ENCODE results near the gene EXTL2. TPM values are rescaled to one million over a fixed set of nuclear protein-coding genes. Genes with fewer than 3 reads are reported as not detected.

EXTL2 gene
- total and polyA plus RNA-seq, 10 of the 15 experiments (the other 5 are each of a cell fraction or from before 2014, with no cell fraction given) = 10.2 to 51.1 (median 16.2) TPM

- no peak for DNase-seq (ENCODE audit: low read depth, low spot score)
- ChIA-PET RAD21 (ENCODE audit: unreplicated experiment) (no interaction called here), CTCF (interaction anchor here (0.9 to 2.5 kb wide), 7 partner anchors 12 to 452 kb away, joined by 3 to 8 read pairs (median 6); no protein-coding TSS in a partner anchor), POLR2A (no interaction called here), SMC1A (ENCODE audit: uncharacterized antibody, unreplicated experiment) (interaction anchor here (1.9 kb wide), 1 partner anchor 33 kb away, joined by 9 read pairs; no protein-coding TSS in a partner anchor)
- intact Hi-C loops (cut with micrococcal nuclease; ENCODE audit: unreplicated experiment) (loop anchor here (1.0 kb wide), 1 partner anchor 30 kb away; no protein-coding TSS in a partner anchor), in situ Hi-C loops (cut with MboI) (no loop called here)
- WGBS (ENCODE audit: insufficient coverage, insufficient replicate concordance, low lambda C conversion rate, missing lambda C conversion rate) = 70% methylated on average over 9 of the region's 9 CpGs
- no peak overlapping the region for H2AFZ ChIP-seq (ENCODE audit: control insufficient read depth, low read depth, low read length)
- no peaks in the 10 kb centered on the region for H3K9me3 ChIP-seq (replicated peaks; ENCODE audit: control insufficient read depth, insufficient read depth, low read length)
- no peak for FAIRE-seq
- no peaks in the 10 kb centered on the region for H3K4me1 ChIP-seq (ENCODE audit: control insufficient read depth, insufficient read depth, low read length)
- H3K9ac ChIP-seq (ENCODE audit: control insufficient read depth, insufficient read depth, low read length) = no peak overlapping the region
- H4K20me1 ChIP-seq (ENCODE audit: control insufficient read depth, insufficient read depth) = no peaks in the 10 kb centered on the region
- no peaks in the 10 kb centered on the region for H3K79me2 ChIP-seq (ENCODE audit: control insufficient read depth, insufficient read depth, low read length)
- TF ChIP-seq ETV6 (conservative IDR thresholded peaks at IDR 0.05 in 1 of 2, IDR thresholded peaks at IDR 0.05 in 1 of 2; ENCODE audit: borderline replicate concordance in 1 of 2, low read depth in 1 of 2) (no peak), POLR2AphosphoS2 (IDR thresholded peaks at IDR 0.05; ENCODE audit: low read depth, low read length) (no peak), NR2C2 (IDR thresholded peaks at IDR 0.05; ENCODE audit: borderline replicate concordance, control insufficient read depth, insufficient read length, low read depth) (no peak), ESRRA (IDR thresholded peaks at IDR 0.05; ENCODE audit: low read length) (no peak), STAT3 (IDR thresholded peaks at IDR 0.05; ENCODE audit: low read depth, low read length) (no peak), HDGF (IDR thresholded peaks at IDR 0.05) (no peak), MTA3 (IDR thresholded peaks at IDR 0.05; ENCODE audit: borderline replicate concordance, low read length) (no peak), ZNF687 (IDR thresholded peaks at IDR 0.05) (no peak), FOS (IDR thresholded peaks at IDR 0.05; ENCODE audit: borderline replicate concordance, extremely low read depth, insufficient read length) (no peak), YY1 (IDR thresholded peaks at IDR 0.05; ENCODE audit: low read depth, low read length) (no peak), ZNF24 (IDR thresholded peaks at IDR 0.05) (no peak), MXI1 (IDR thresholded peaks at IDR 0.05; ENCODE audit: low read depth, low read length) (no peak), NRF1 (conservative IDR thresholded peaks at IDR 0.05; ENCODE audit: low read depth, low read length) (no peak), HCFC1 (IDR thresholded peaks at IDR 0.05; ENCODE audit: low read length) (no peak)
- H3K4me2 ChIP-seq (ENCODE audit: control insufficient read depth, insufficient read depth) = no peak overlapping the region
- no peaks in the 10 kb centered on the region for H3K36me3 ChIP-seq (ENCODE audit: control insufficient read depth in 2 of 2, insufficient read depth in 2 of 2, low read length in 1 of 2)
- no TSS peak for BruUV-seq (replicated peaks)
- ATAC-seq = no peak; the same call in 2 of the 3 replicates
- no peak overlapping the region for H3K4me3 ChIP-seq
- no peak overlapping the region for H3K27ac ChIP-seq (ENCODE audit: control insufficient read depth, insufficient read depth)
- no peaks in the 10 kb centered on the region for H3K27me3 ChIP-seq (replicated peaks in 1 of 2; ENCODE audit: control insufficient read depth in 2 of 2, insufficient read depth in 2 of 2, low read length in 1 of 2)
These were observed 58.5 kb downstream of the EXTL2 start for GRCh38 chr1:100835866-100836842.
